ENCODE results near the gene GCK. TPM values are rescaled to one million over a fixed set of nuclear protein-coding genes. Genes with fewer than 3 reads are reported as not detected.

GCK gene
- total and polyA plus RNA-seq, 2 donors (not counting 1 experiment from before 2014, with no cell fraction given): 0.22 to 0.24 TPM

- H3K4me3 ChIP-seq (ENCODE audit: control extremely low read depth in 1 of 5, extremely low read depth in 1 of 5, insufficient read depth in 1 of 5, low read depth in 2 of 5, low read length in 4 of 5): no peak overlapping the region
- H3K4me3 Mint-ChIP-seq: no peak overlapping the region
- H3K27me3 Mint-ChIP-seq: peaks cover 8% of the 10 kb centered on the region
- no peak overlapping the region for H2AFZ ChIP-seq (ENCODE audit: insufficient read depth, low read depth, low read length, poor library complexity, severe bottlenecking)
- no peaks in the 10 kb centered on the region for H3K79me2 ChIP-seq (ENCODE audit: control insufficient read depth, insufficient read depth, low read length)
- H3K27ac Mint-ChIP-seq: no peak overlapping the region
- H3K36me3 ChIP-seq (replicated peaks in 1 of 2; ENCODE audit: control extremely low read depth in 1 of 2, control insufficient read depth in 1 of 2, extremely low read depth in 1 of 2, insufficient read depth in 2 of 2, low read length in 1 of 2): no peaks in the 10 kb centered on the region
- DNase-seq (no peak), ATAC-seq (ENCODE audit: low read depth) (no peak)
- H3K27ac ChIP-seq (ENCODE audit: low read length in 2 of 2): no peak overlapping the region
- no peaks in the 10 kb centered on the region for H3K4me1 ChIP-seq (ENCODE audit: control insufficient read depth in 2 of 2, insufficient read depth in 2 of 2, low read length in 2 of 2)
- peaks cover 0 to under 1% (median 0%) of the 10 kb centered on the region in 3 donors for H3K9me3 ChIP-seq (ENCODE audit: control extremely low read depth in 1 of 3, control insufficient read depth in 2 of 3, insufficient read depth in 1 of 3, low read length in 2 of 3)
- ChIA-PET CTCF (no interaction called here), POLR2A (no interaction called here)
- H4K20me1 ChIP-seq (ENCODE audit: control insufficient read depth, insufficient read depth, low read length, poor library complexity, severe bottlenecking): no peaks in the 10 kb centered on the region
- intact Hi-C loops (cut with micrococcal nuclease): no loop called here
- H3K4me1 Mint-ChIP-seq: no peaks in the 10 kb centered on the region
- no peak overlapping the region for H3K9ac ChIP-seq (ENCODE audit: low read length)
- no peak overlapping the region for H3K4me2 ChIP-seq (replicated peaks; ENCODE audit: low read depth, low read length, poor library complexity, severe bottlenecking)
- H3K27me3 ChIP-seq (replicated peaks in 1 of 4; ENCODE audit: control extremely low read depth in 1 of 4, control insufficient read depth in 3 of 4, insufficient read depth in 4 of 4, low read length in 3 of 4): no peaks in the 10 kb centered on the region
- WGBS (ENCODE audit: insufficient coverage): over 99% methylated on average over 11 of the region's 12 CpGs
- TF ChIP-seq CTCF (IDR thresholded peaks at IDR 0.05) (no peak), EZH2 (IDR thresholded peaks at IDR 0.05; ENCODE audit: borderline replicate concordance, insufficient read depth, low read depth, low read length, poor library complexity, severe bottlenecking) (no peak)
- H3K9me3 Mint-ChIP-seq (ENCODE audit: insufficient read depth): no peaks in the 10 kb centered on the region
Measured at GRCh38 chr7:44158873-44159631, 30.2 kb downstream of the GCK start.

- Mint-ChIP-seq H3K9me3 (ENCODE audit: insufficient read depth) (no peaks in the 10 kb centered on the region), H3K4me3 (no peak overlapping the region), H3K4me1 (no peaks in the 10 kb centered on the region), H3K27ac (no peak overlapping the region), H3K27me3 (peaks cover 8% of the 10 kb centered on the region)
- Histone ChIP-seq H3K27me3 (replicated peaks in 1 of 4; ENCODE audit: control extremely low read depth in 1 of 4, control insufficient read depth in 3 of 4, insufficient read depth in 4 of 4, low read length in 3 of 4) (no peaks in the 10 kb centered on the region), H3K79me2 (ENCODE audit: control insufficient read depth, insufficient read depth, low read length) (no peaks in the 10 kb centered on the region), H3K4me1 (ENCODE audit: control insufficient read depth in 2 of 2, insufficient read depth in 2 of 2, low read length in 2 of 2) (no peaks in the 10 kb centered on the region), H4K20me1 (ENCODE audit: control insufficient read depth, insufficient read depth, low read length, poor library complexity, severe bottlenecking) (no peaks in the 10 kb centered on the region), H3K4me3 (ENCODE audit: control extremely low read depth in 1 of 5, extremely low read depth in 1 of 5, insufficient read depth in 1 of 5, low read depth in 2 of 5, low read length in 4 of 5) (no peak overlapping the region), H3K27ac (ENCODE audit: low read length in 2 of 2) (no peak overlapping the region), H3K36me3 (replicated peaks in 1 of 2; ENCODE audit: control extremely low read depth in 1 of 2, control insufficient read depth in 1 of 2, extremely low read depth in 1 of 2, insufficient read depth in 2 of 2, low read length in 1 of 2) (no peaks in the 10 kb centered on the region), H2AFZ (ENCODE audit: insufficient read depth, low read depth, low read length, poor library complexity, severe bottlenecking) (no peak overlapping the region), H3K4me2 (replicated peaks; ENCODE audit: low read depth, low read length, poor library complexity, severe bottlenecking) (no peak overlapping the region), H3K9me3 (ENCODE audit: control extremely low read depth in 1 of 3, control insufficient read depth in 2 of 3, insufficient read depth in 1 of 3, low read length in 2 of 3) (no peaks in the 10 kb centered on the region), H3K9ac (ENCODE audit: low read length) (no peak overlapping the region)
- ChIA-PET CTCF (no interaction called here), POLR2A (no interaction called here)
- intact Hi-C loops (cut with micrococcal nuclease): no loop called here
- 94% methylated on average over 10 of the region's 10 CpGs for WGBS (ENCODE audit: insufficient coverage)
- DNase-seq: no peak
- no peak for ATAC-seq (ENCODE audit: low read depth)
- no peak for TF ChIP-seq EZH2 (IDR thresholded peaks at IDR 0.05; ENCODE audit: borderline replicate concordance, insufficient read depth, low read depth, low read length, poor library complexity, severe bottlenecking)
- no peak for TF ChIP-seq CTCF (IDR thresholded peaks at IDR 0.05)
Measured at GRCh38 chr7:44158096-44158872, 31.0 kb downstream of the GCK start.
